ENCODE results near the gene AIFM3.

- TF ChIP-seq CTCF (IDR thresholded peaks at IDR 0.05) (no peak), POLR2A (IDR thresholded peaks at IDR 0.05) (no peak)
Observed at GRCh38 chr22:20992456-20993303, 25.6 kb downstream of the AIFM3 start.
